ENCODE measurements around the gene C11orf91.

The C11orf91 gene

GRCh38 chr11:33651555-33651954 lies 49.1 kb downstream of the C11orf91 start:
- Histone ChIP-seq H3K79me2 (ENCODE audit: insufficient read depth, low read length) (no peaks in the 10 kb centered on the region), H3K9me2 (replicated peaks; ENCODE audit: insufficient read depth, low read length) (no peaks in the 10 kb centered on the region), H3K4me3 (ENCODE audit: insufficient read depth, low read length, poor library complexity, severe bottlenecking) (no peak overlapping the region), H4K20me1 (ENCODE audit: low read depth, low read length) (no peaks in the 10 kb centered on the region), H3F3A (ENCODE audit: insufficient read depth) (no peaks in the 10 kb centered on the region), H3K4me2 (ENCODE audit: low read depth, low read length, poor library complexity, severe bottlenecking) (no peak overlapping the region), H3K27ac (ENCODE audit: low read depth, low read length) (no peak overlapping the region), H2AFZ (ENCODE audit: low read depth, low read length, severe bottlenecking) (no peak overlapping the region), H3K9ac (ENCODE audit: low read length) (no peak overlapping the region), H3K27me3 (ENCODE audit: low read length) (no peaks in the 10 kb centered on the region), H3K9me3 (ENCODE audit: insufficient read depth, low read length) (no peaks in the 10 kb centered on the region), H3K36me3 (ENCODE audit: low read length) (no peaks in the 10 kb centered on the region)
- TF ChIP-seq CTCF (IDR thresholded peaks at IDR 0.05; ENCODE audit: insufficient read depth, low read length, poor library complexity, severe bottlenecking) (no peak), EZH2phosphoT487 (conservative IDR thresholded peaks at IDR 0.05; ENCODE audit: low read length) (no peak)

GRCh38 chr11:33649944-33650343 lies 50.7 kb downstream of the C11orf91 start:
- Histone ChIP-seq H3K9ac (ENCODE audit: low read length) (no peak overlapping the region), H4K20me1 (ENCODE audit: low read depth, low read length) (no peaks in the 10 kb centered on the region), H3K27me3 (ENCODE audit: low read length) (no peaks in the 10 kb centered on the region), H3K27ac (ENCODE audit: low read depth, low read length) (no peak overlapping the region), H3K9me3 (ENCODE audit: insufficient read depth, low read length) (no peaks in the 10 kb centered on the region), H3K36me3 (ENCODE audit: low read length) (no peaks in the 10 kb centered on the region), H3K79me2 (ENCODE audit: insufficient read depth, low read length) (no peaks in the 10 kb centered on the region), H3K4me3 (ENCODE audit: insufficient read depth, low read length, poor library complexity, severe bottlenecking) (no peak overlapping the region), H3K9me2 (replicated peaks; ENCODE audit: insufficient read depth, low read length) (no peaks in the 10 kb centered on the region), H3F3A (ENCODE audit: insufficient read depth) (no peaks in the 10 kb centered on the region), H2AFZ (ENCODE audit: low read depth, low read length, severe bottlenecking) (no peak overlapping the region), H3K4me2 (ENCODE audit: low read depth, low read length, poor library complexity, severe bottlenecking) (no peak overlapping the region)
- TF ChIP-seq CTCF (IDR thresholded peaks at IDR 0.05; ENCODE audit: insufficient read depth, low read length, poor library complexity, severe bottlenecking) (no peak), EZH2phosphoT487 (conservative IDR thresholded peaks at IDR 0.05; ENCODE audit: low read length) (no peak)

Measured in SU-DHL-6 (cell line).